A549 (cell line): ENCODE results near the gene NCEH1. TPM values are rescaled to one million over a fixed set of nuclear protein-coding genes. Genes with fewer than 3 reads are reported as not detected.

Source experiments
- ATAC-seq, 2 experiments: fragments of 200-7000 bp in 1 of 2; fragments of >200 bp in 1 of 2; cut with Nextera tagmentation in 1 of 2; cut with Tn5 transposase in 1 of 2; 3 replicates each; pipeline versions ENCODE4 v1.8.0 to v1.9.1; 2018 to 2020; ENCODE audit warnings: mild to moderate bottlenecking in 1 of 2, moderate library complexity in 1 of 2
- CTCF ChIA-PET: fragments of 300-600 bp; sonication (Branson Sonifier 250); formaldehyde crosslinking; extraction: SDS; loops from one replicate; lab custom pipeline; 2021; ENCODE audit warnings: antibody characterized with exemption, inconsistent platforms; lab: Yijun Ruan, JAX
- POLR2A ChIA-PET: fragments of 350-600 bp; formaldehyde crosslinking; extraction: SDS; loops from one replicate; lab custom pipeline; 2021; ENCODE audit warnings: antibody characterized with exemption, inconsistent platforms; lab: Yijun Ruan, JAX
- DNase-seq, 2 experiments: peaks; one replicate each; pipeline versions ENCODE4 v3.0.0 to v3.0.0-alpha.2; 2011 to 2016; ENCODE audit warnings: low read depth in 1 of 2, low spot score in 1 of 2
- FAIRE-seq: peaks from 2 replicates; lab custom pipeline; 2011; peaks lifted over from hg19 to GRCh38; lab: Jason Lieb, UNC
- H3K27ac ChIP-seq, 2 experiments: fragments of >200 bp; sonication (Bioruptor Twin); formaldehyde crosslinking; 3 replicates each; pipeline ENCODE4 v1.5.1; 2016 to 2017
- H3K4me1 ChIP-seq: fragments of >200 bp; sonication (Bioruptor Twin); formaldehyde crosslinking; 3 replicates; pipeline ENCODE4 v1.6.1; 2016
- H3K4me2 ChIP-seq: fragments of >200 bp; sonication (Bioruptor Twin); formaldehyde crosslinking; 3 replicates; pipeline ENCODE4 v1.6.1; 2016
- H3K4me3 ChIP-seq: fragments of >200 bp; sonication (Bioruptor Twin); formaldehyde crosslinking; 3 replicates; pipeline ENCODE4 v1.5.1; 2016
- H3K9me3 ChIP-seq: fragments of >200 bp; sonication (Bioruptor Twin); formaldehyde crosslinking; 3 replicates; pipeline ENCODE4 v1.6.1; 2016
- CHD2 ChIP-seq: fragments of 150-350 bp; IDR thresholded peaks from 2 replicates; pipeline ENCODE4 v1.6.1; 2014; ENCODE audit warnings: low read length; ENCODE audit not compliant: partially characterized antibody
- EHMT2 ChIP-seq: fragments of 200-600 bp; sonication (generic); IDR thresholded peaks from 2 replicates; pipeline ENCODE4 v1.6.1; 2016; ENCODE audit warnings: antibody characterized with exemption, low read depth, mild to moderate bottlenecking, moderate library complexity
- ELK1 ChIP-seq: fragments of 150-350 bp; IDR thresholded peaks from 2 replicates; pipeline ENCODE4 v1.6.1; 2014; ENCODE audit warnings: low read depth, mild to moderate bottlenecking, low read length
- EP300 ChIP-seq, 2 experiments: fragments of >200 bp; sonication (Bioruptor Twin); formaldehyde crosslinking; IDR thresholded peaks; 2 replicates in 1 of 2; 3 replicates in 1 of 2; pipeline ENCODE4 v1.6.1; 2016 to 2017
- ESRRA ChIP-seq: fragments of 150-350 bp; IDR thresholded peaks from 2 replicates; pipeline ENCODE4 v1.6.1; 2014; ENCODE audit warnings: mild to moderate bottlenecking, low read length, borderline replicate concordance
- FOXS1 ChIP-seq: fragments of 250-450 bp; sonication (Bioruptor Pico); IDR thresholded peaks from 2 replicates; pipeline ENCODE4 v1.5.0; 2020; ENCODE audit warnings: mild to moderate bottlenecking, moderate library complexity
- HOXA7 ChIP-seq: fragments of 250-450 bp; sonication (Bioruptor Pico); IDR thresholded peaks from 2 replicates; pipeline ENCODE4 v1.5.0; 2020; ENCODE audit warnings: mild to moderate bottlenecking, moderate library complexity
- HOXB13 ChIP-seq: fragments of 250-450 bp; sonication (Bioruptor Pico); IDR thresholded peaks from 2 replicates; pipeline ENCODE4 v1.5.0; 2020; ENCODE audit warnings: low read depth, mild to moderate bottlenecking, moderate library complexity
- HOXB5 ChIP-seq: fragments of 250-450 bp; sonication (Bioruptor Pico); IDR thresholded peaks from 2 replicates; pipeline ENCODE4 v1.5.0; 2020; ENCODE audit warnings: mild to moderate bottlenecking, moderate library complexity
- JUN ChIP-seq, 2 experiments: fragments of >200 bp; sonication (Bioruptor Twin); formaldehyde crosslinking; IDR thresholded peaks; 2 replicates in 1 of 2; 3 replicates in 1 of 2; pipeline ENCODE4 v1.6.1; 2016 to 2017
- JUNB ChIP-seq: fragments of >200 bp; sonication (Bioruptor Twin); formaldehyde crosslinking; IDR thresholded peaks from 2 replicates; pipeline ENCODE4 v1.6.1; 2016
- KDM1A ChIP-seq: fragments of 200-600 bp; sonication (generic); IDR thresholded peaks from 2 replicates; pipeline ENCODE4 v1.6.1; 2016; ENCODE audit warnings: low read depth, mild to moderate bottlenecking
- MAFK ChIP-seq: fragments of 450-650 bp; IDR thresholded peaks from 2 replicates; pipeline ENCODE4 v1.6.1; 2014; ENCODE audit not compliant: partially characterized antibody
- POLR2A ChIP-seq: IDR thresholded peaks from 2 replicates; pipeline ENCODE4 v1.6.1; 2012; ENCODE audit warnings: mild to moderate bottlenecking, low read length
- POLR2AphosphoS2 ChIP-seq: conservative IDR thresholded peaks from 2 replicates; pipeline ENCODE4 v1.6.1; 2012; ENCODE audit warnings: low read length, improper control_type of control experiment, inconsistent platforms
- RAD21 ChIP-seq, 2 experiments: fragments of >200 bp in 1 of 2; sonication (Bioruptor Twin) in 1 of 2; formaldehyde crosslinking in 1 of 2; IDR thresholded peaks in 1 of 2; conservative IDR thresholded peaks in 1 of 2; 2 replicates in 1 of 2; 3 replicates in 1 of 2; pipeline ENCODE4 v1.6.1; 2012 to 2018; ENCODE audit warnings: inconsistent platforms in 1 of 2
- RFX5 ChIP-seq: fragments of 450-650 bp; IDR thresholded peaks from 2 replicates; pipeline ENCODE4 v1.7.1; 2014; ENCODE audit warnings: antibody characterized with exemption, mild to moderate bottlenecking, moderate library complexity
- SMC3 ChIP-seq: fragments of >200 bp; sonication (Bioruptor Twin); formaldehyde crosslinking; IDR thresholded peaks from 3 replicates; pipeline ENCODE4 v1.6.1; 2018; ENCODE audit warnings: inconsistent platforms
- SREBF2 ChIP-seq: fragments of 450-650 bp; IDR thresholded peaks from 2 replicates; pipeline ENCODE4 v1.6.1; 2014; ENCODE audit warnings: mild to moderate bottlenecking, moderate library complexity
- TFCP2L1 ChIP-seq: fragments of 250-450 bp; sonication (Bioruptor Pico); IDR thresholded peaks from 2 replicates; pipeline ENCODE4 v1.5.0; 2021; ENCODE audit warnings: mild to moderate bottlenecking
- USF2 ChIP-seq: fragments of 450-650 bp; IDR thresholded peaks from 2 replicates; pipeline ENCODE4 v1.6.1; 2014; ENCODE audit warnings: antibody characterized with exemption
- ZC3H11A ChIP-seq: fragments of 450-650 bp; IDR thresholded peaks from 2 replicates; pipeline ENCODE4 v1.6.1; 2014; ENCODE audit warnings: antibody characterized with exemption, mild to moderate bottlenecking
- ZFP36 ChIP-seq: fragments of 450-650 bp; IDR thresholded peaks from 2 replicates; pipeline ENCODE4 v1.6.1; 2014; ENCODE audit warnings: borderline replicate concordance; ENCODE audit not compliant: partially characterized antibody
- WGBS: methylation state at CpG from one replicate; pipeline ENCODE4 v1.1.6; 2017; ENCODE audit errors: missing lambda C conversion rate; 5-methylcytosine and 5-hydroxymethylcytosine counted together
- polyA plus RNA-seq, 4 experiments: library from polyadenylated mRNA; depleted of rRNA in 3 of 4; stranded (reverse); fragments of >200 nt; fragmentation: RNase III in 1 of 4; extraction: RNeasy Plus Mini Kit Qiagen cat#74134 plus additional on column Dnase treatment in 1 of 4; gene quantifications; 2 replicates in 3 of 4; 3 replicates in 1 of 4; pipeline ENCODE4 v1.2.3, GENCODE V29; 2011 to 2017
- TF ChIP-seq, protein P1 (sequence below): fragments of >200 bp; sonication (Bioruptor Twin); formaldehyde crosslinking; IDR thresholded peaks from 3 replicates; pipeline ENCODE4 v1.5.1; 2016
- TF ChIP-seq, protein P2 (sequence below): IDR thresholded peaks from 2 replicates; pipeline ENCODE4 v1.6.1; 2012
- TF ChIP-seq, protein P3 (sequence below): fragments of >200 bp; sonication (Bioruptor Twin); formaldehyde crosslinking; IDR thresholded peaks from 2 replicates; pipeline ENCODE4 v1.6.1; 2016

Gene NCEH1
- polyA plus RNA-seq, 2 of the 4 experiments (the other 2 are of a cell fraction): 21.4 to 33.2 TPM

DNA sequence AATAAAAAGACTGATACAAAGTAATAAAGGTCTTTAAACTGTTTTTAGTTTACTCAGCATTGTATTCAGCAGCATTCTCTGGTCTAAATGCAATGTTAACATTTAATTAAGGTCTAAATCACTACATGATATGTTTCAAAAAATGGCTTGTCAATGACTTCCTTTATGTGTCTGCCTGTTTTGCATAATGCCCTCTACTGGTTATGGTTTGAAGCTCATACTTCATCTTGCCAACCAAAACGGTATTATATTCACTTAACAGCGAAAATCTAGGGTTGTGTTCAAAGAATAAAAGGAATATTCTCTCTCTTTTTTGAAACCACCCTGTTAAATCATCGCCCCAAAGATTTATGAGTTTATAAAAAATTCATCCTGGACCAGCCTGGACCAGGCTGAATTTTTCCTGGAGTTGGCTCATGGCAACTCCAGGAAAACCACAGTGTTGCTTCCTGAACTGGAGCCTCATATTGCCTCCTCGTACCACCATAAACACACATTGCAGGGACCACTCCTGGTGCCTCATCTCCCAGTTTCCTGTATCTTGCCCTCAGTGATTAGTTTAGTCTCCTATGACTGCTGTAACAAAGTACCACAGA, 6.7 kb upstream of the NCEH1 start:
- FAIRE-seq: peak; percentile 23
- no peak overlapping the region for H3K4me2 ChIP-seq
- POLR2A ChIA-PET: interaction anchor here (1.0 kb wide), 1 partner anchor 33 kb away, joined by 6 read pairs; the partner anchor contains the start of gene ECT2

GRCh38 chr3:172716476-172716875, 5.6 kb upstream of the NCEH1 start:
- Histone ChIP-seq H3K4me1 (peaks cover 10% of the 10 kb centered on the region), H3K27ac (no peak overlapping the region), H3K4me2 (no peak overlapping the region), H3K9me3 (no peaks in the 10 kb centered on the region), H3K4me3 (no peak overlapping the region)
- WGBS: 86% methylated on average over 5 of the region's 5 CpGs
- FAIRE-seq (no peak), DNase-seq (no peak), ATAC-seq (no peak)
- TF ChIP-seq, protein P1, sequence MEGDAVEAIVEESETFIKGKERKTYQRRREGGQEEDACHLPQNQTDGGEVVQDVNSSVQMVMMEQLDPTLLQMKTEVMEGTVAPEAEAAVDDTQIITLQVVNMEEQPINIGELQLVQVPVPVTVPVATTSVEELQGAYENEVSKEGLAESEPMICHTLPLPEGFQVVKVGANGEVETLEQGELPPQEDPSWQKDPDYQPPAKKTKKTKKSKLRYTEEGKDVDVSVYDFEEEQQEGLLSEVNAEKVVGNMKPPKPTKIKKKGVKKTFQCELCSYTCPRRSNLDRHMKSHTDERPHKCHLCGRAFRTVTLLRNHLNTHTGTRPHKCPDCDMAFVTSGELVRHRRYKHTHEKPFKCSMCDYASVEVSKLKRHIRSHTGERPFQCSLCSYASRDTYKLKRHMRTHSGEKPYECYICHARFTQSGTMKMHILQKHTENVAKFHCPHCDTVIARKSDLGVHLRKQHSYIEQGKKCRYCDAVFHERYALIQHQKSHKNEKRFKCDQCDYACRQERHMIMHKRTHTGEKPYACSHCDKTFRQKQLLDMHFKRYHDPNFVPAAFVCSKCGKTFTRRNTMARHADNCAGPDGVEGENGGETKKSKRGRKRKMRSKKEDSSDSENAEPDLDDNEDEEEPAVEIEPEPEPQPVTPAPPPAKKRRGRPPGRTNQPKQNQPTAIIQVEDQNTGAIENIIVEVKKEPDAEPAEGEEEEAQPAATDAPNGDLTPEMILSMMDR: no peak
- TF ChIP-seq JUN (IDR thresholded peaks at IDR 0.05) (no peak), USF2 (no peak), ESRRA (no peak), HOXA7 (no peak), CHD2 (no peak), RAD21 (conservative IDR thresholded peaks at IDR 0.05 in 1 of 2, IDR thresholded peaks at IDR 0.05 in 1 of 2) (no peak), ZFP36 (no peak), HOXB13 (no peak), ZC3H11A (no peak), RFX5 (no peak), JUNB (no peak), KDM1A (no peak), TFCP2L1 (CRISPR knock-in tag) (no peak)
- POLR2A ChIA-PET: no interaction called here
- CTCF ChIA-PET: no interaction called here

More for the DNA sequence above, 6.7 kb upstream of the NCEH1 start:
- no peaks in the 10 kb centered on the region for H3K9me3 ChIP-seq
- CTCF ChIA-PET: interaction anchor here (0.5 to 1.3 kb wide), 3 partner anchors 9 to 45 kb away, joined by 3 to 6 read pairs (median 5); no protein-coding TSS in a partner anchor
- ATAC-seq: peak; percentile 77 to 89; a peak in 5 of 6 replicates
- peak; percentile 17 for TF ChIP-seq MAFK
- TF ChIP-seq FOXS1 (CRISPR knock-in tag): no peak
- no peak for TF ChIP-seq POLR2A
- TF ChIP-seq KDM1A: no peak
- TF ChIP-seq, protein P2, sequence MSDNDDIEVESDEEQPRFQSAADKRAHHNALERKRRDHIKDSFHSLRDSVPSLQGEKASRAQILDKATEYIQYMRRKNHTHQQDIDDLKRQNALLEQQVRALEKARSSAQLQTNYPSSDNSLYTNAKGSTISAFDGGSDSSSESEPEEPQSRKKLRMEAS: no peak
- TF ChIP-seq ELK1: no peak
- TF ChIP-seq RAD21 (conservative IDR thresholded peaks at IDR 0.05 in 1 of 2, IDR thresholded peaks at IDR 0.05 in 1 of 2): peak in 1 of 2 experiments; percentile 33; a peak in 2 of 5 replicates
- no peak for TF ChIP-seq TFCP2L1 (CRISPR knock-in tag)
- TF ChIP-seq EP300 (IDR thresholded peaks at IDR 0.05): no peak
- TF ChIP-seq POLR2AphosphoS2: no peak
- TF ChIP-seq EHMT2: no peak
- TF ChIP-seq HOXA7: no peak
- TF ChIP-seq, protein P1: peak; percentile 49
- TF ChIP-seq JUN (IDR thresholded peaks at IDR 0.05): no peak
- TF ChIP-seq CHD2: no peak
- TF ChIP-seq, protein P3, sequence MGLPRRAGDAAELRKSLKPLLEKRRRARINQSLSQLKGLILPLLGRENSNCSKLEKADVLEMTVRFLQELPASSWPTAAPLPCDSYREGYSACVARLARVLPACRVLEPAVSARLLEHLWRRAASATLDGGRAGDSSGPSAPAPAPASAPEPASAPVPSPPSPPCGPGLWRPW: no peak
- no peak for TF ChIP-seq HOXB5 (CRISPR knock-in tag)
- TF ChIP-seq ZC3H11A: no peak
- no peak for TF ChIP-seq SREBF2
- TF ChIP-seq SMC3: peak; percentile 38; the same call in 1 of the 3 replicates
- TF ChIP-seq, all 56 proteins: peak for 4
- Histone ChIP-seq H3K4me1 (no peaks in the 10 kb centered on the region), H3K27ac (peak overlapping the region in 1 of 2 experiments; percentile 45; a peak in 2 of 6 replicates), H3K4me3 (no peak overlapping the region)
- peak; percentile 52 to 56 for DNase-seq
- 40% methylated on average over 4 of the region's 4 CpGs for WGBS
